K562 (cell line): ENCODE measurements around the gene TTK. TPM values are rescaled to one million over a fixed set of nuclear protein-coding genes. Genes with fewer than 3 reads are reported as not detected.

Experiments
- ATAC-seq: fragments of 200-7000 bp; cut with Tn5 transposase; 3 replicates; pipeline ENCODE4 v1.9.1; 2020; ENCODE audit warnings: moderate library complexity
- BruUV-seq: library from RNA; stranded (reverse); fragments of 400-500 nt; replicated peaks from 2 replicates; lab custom pipeline; 2021; lab: Mats Ljungman, UMichigan
- CTCF ChIA-PET: fragments of 300-600 bp; formaldehyde crosslinking; extraction: SDS; loops from one replicate; lab custom pipeline; 2021; ENCODE audit warnings: low intra/inter-chr PET ratio; lab: Yijun Ruan, JAX
- POLR2A ChIA-PET: fragments of 300-600, 350-650 bp; sonication (Branson Sonifier 250); formaldehyde crosslinking; extraction: SDS; loops from one replicate; lab custom pipeline; 2021; ENCODE audit warnings: antibody characterized with exemption, inconsistent platforms; lab: Yijun Ruan, JAX
- DNase-seq, 4 experiments: peaks; one replicate each; pipeline versions ENCODE4 v3.0.0 to v3.0.0-alpha.2; 2011 to 2018; ENCODE audit warnings: low spot score in 3 of 4, mixed read lengths in 3 of 4; ENCODE audit errors: extremely low read depth in 1 of 4
- FAIRE-seq: peaks from 2 replicates; lab custom pipeline; 2011; peaks lifted over from hg19 to GRCh38; lab: Jason Lieb, UNC
- H2AFZ ChIP-seq: 2 replicates; pipeline ENCODE4 v1.6.0; 2011; ENCODE audit warnings: low read depth, low read length, control low read depth, inconsistent platforms
- H3K27ac ChIP-seq: fragments of 200-600 bp; 3 replicates; pipeline ENCODE4 v1.8.0; 2011; ENCODE audit warnings: low read depth, mild to moderate bottlenecking, control low read depth, inconsistent platforms, low read length, moderate library complexity, mixed read lengths; ENCODE audit errors: extremely low read depth
- H3K27me3 ChIP-seq, 2 experiments: fragments of 300-600 bp in 1 of 2; 2 replicates in 1 of 2; 3 replicates in 1 of 2; pipeline versions ENCODE4 v1.6.0 to v1.8.0; 2011; ENCODE audit warnings: inconsistent platforms in 2 of 2, low read length in 2 of 2, mild to moderate bottlenecking in 1 of 2, mixed read lengths in 1 of 2, moderate library complexity in 1 of 2; ENCODE audit not compliant: control insufficient read depth in 2 of 2, insufficient read depth in 2 of 2
- H3K36me3 ChIP-seq: fragments of 300-600 bp; 3 replicates; pipeline ENCODE4 v1.8.0; 2011; ENCODE audit warnings: mild to moderate bottlenecking, low read length, inconsistent platforms; ENCODE audit not compliant: control insufficient read depth, insufficient read depth
- H3K4me1 ChIP-seq, 2 experiments: fragments of 200-600 bp in 1 of 2; replicated peaks in 1 of 2; 2 replicates in 1 of 2; 3 replicates in 1 of 2; pipeline versions ENCODE4 v1.5.1 to v1.8.0; 2011; ENCODE audit warnings: inconsistent platforms in 2 of 2, low read length in 2 of 2, mild to moderate bottlenecking in 1 of 2, mixed read lengths in 1 of 2, moderate library complexity in 1 of 2; ENCODE audit not compliant: control insufficient read depth in 2 of 2, insufficient read depth in 2 of 2
- H3K4me2 ChIP-seq: 2 replicates; pipeline ENCODE4 v1.6.1; 2011; ENCODE audit warnings: low read length, control low read depth, inconsistent platforms, mixed read lengths; ENCODE audit not compliant: insufficient read depth
- H3K4me3 ChIP-seq: fragments of 200-600 bp; sonication (generic), shearing (Covaris generic); 2 replicates; pipeline ENCODE4 v1.5.1; 2016; ENCODE audit warnings: control low read depth, inconsistent platforms
- H3K79me2 ChIP-seq: fragments of 200-600 bp; 3 replicates; pipeline ENCODE4 v1.8.0; 2011; ENCODE audit warnings: low read length, inconsistent platforms; ENCODE audit not compliant: control insufficient read depth, insufficient read depth
- H3K9ac ChIP-seq, 2 experiments: 2 replicates each; pipeline versions ENCODE4 v1.6.0 to v1.6.1; 2011; ENCODE audit warnings: low read depth in 2 of 2, low read length in 2 of 2, control low read depth in 1 of 2, inconsistent platforms in 1 of 2, mild to moderate bottlenecking in 1 of 2, mixed read lengths in 1 of 2; ENCODE audit not compliant: insufficient read depth in 1 of 2
- H3K9me1 ChIP-seq: one replicate; pipeline ENCODE4 v1.6.0; 2011; ENCODE audit warnings: inconsistent platforms, mild to moderate bottlenecking, low read length, moderate library complexity; ENCODE audit not compliant: control insufficient read depth, insufficient read depth
- H3K9me3 ChIP-seq: replicated peaks from 2 replicates; pipeline ENCODE4 v1.5.1; 2011; ENCODE audit warnings: low read depth, low read length, inconsistent platforms; ENCODE audit not compliant: control insufficient read depth, insufficient read depth
- H4K20me1 ChIP-seq: replicated peaks from 2 replicates; pipeline ENCODE4 v1.6.1; 2011; ENCODE audit warnings: low read length, inconsistent platforms, mixed read lengths; ENCODE audit not compliant: control insufficient read depth, insufficient read depth
- CHCHD3 ChIP-seq: fragments of 250-450 bp; sonication (Bioruptor Pico); IDR thresholded peaks from 2 replicates; pipeline ENCODE4 v2.1.2; 2022; ENCODE audit warnings: mild to moderate bottlenecking
- EZH2 ChIP-seq: IDR thresholded peaks from 2 replicates; pipeline ENCODE4 v1.6.1; 2012; ENCODE audit warnings: low read depth, mild to moderate bottlenecking, inconsistent platforms, low read length, borderline replicate concordance
- GTF2E2 ChIP-seq: fragments of 200-800 bp; sonication (Bioruptor generic); IDR thresholded peaks from 2 replicates; pipeline ENCODE4 v1.6.1; 2016; ENCODE audit warnings: missing genetic modification characterization, missing compliant biosample characterization
- POLR2H ChIP-seq: IDR thresholded peaks from 2 replicates; pipeline ENCODE4 v1.6.1; 2016; ENCODE audit warnings: missing genetic modification characterization, low read depth, mild to moderate bottlenecking, control low read depth, missing compliant biosample characterization, moderate library complexity
- SIN3A ChIP-seq, 2 experiments: fragments of 150-350 bp in 1 of 2; IDR thresholded peaks; 2 replicates each; pipeline ENCODE4 v1.6.1; 2011 to 2016; ENCODE audit warnings: borderline replicate concordance in 2 of 2, low read depth in 2 of 2, low read length in 2 of 2, mild to moderate bottlenecking in 2 of 2, moderate library complexity in 2 of 2; ENCODE audit not compliant: control insufficient read depth in 1 of 2
- SIRT6 ChIP-seq: IDR thresholded peaks from one replicate; pipeline ENCODE4 v1.6.1; 2012; ENCODE audit warnings: low read depth, mild to moderate bottlenecking, control low read depth, inconsistent platforms, low read length, moderate library complexity
- SRSF9 ChIP-seq: fragments of 200-400 bp; formaldehyde crosslinking; IDR thresholded peaks from 2 replicates; pipeline ENCODE4 v1.6.1; 2017; ENCODE audit warnings: low read depth, low read length, borderline replicate concordance
- TAL1 ChIP-seq: fragments of 450-650 bp; IDR thresholded peaks from 2 replicates; pipeline ENCODE4 v1.6.1; 2016; ENCODE audit warnings: mild to moderate bottlenecking
- ZFP1 ChIP-seq: fragments of 450-650 bp; formaldehyde crosslinking; IDR thresholded peaks from 2 replicates; pipeline ENCODE4 v1.4.0; 2020; ENCODE audit warnings: mild to moderate bottlenecking, mixed read lengths
- ZNF23 ChIP-seq: fragments of 250-450 bp; sonication (Bioruptor Pico); IDR thresholded peaks from 2 replicates; pipeline ENCODE4 v1.4.0; 2020; ENCODE audit warnings: mild to moderate bottlenecking
- ZNF586 ChIP-seq: fragments of 450-650 bp; formaldehyde crosslinking; conservative IDR thresholded peaks from 2 replicates; pipeline ENCODE4 v1.4.0; 2020; ENCODE audit warnings: mild to moderate bottlenecking, moderate library complexity
- WGBS: fragments of 100-300 bp; shearing (Covaris generic); methylation state at CpG from one replicate; pipeline ENCODE4 v1.1.6; 2016; ENCODE audit warnings: low coverage, mixed read lengths; ENCODE audit not compliant: insufficient coverage; ENCODE audit errors: missing lambda C conversion rate; 5-methylcytosine and 5-hydroxymethylcytosine counted together
- in situ Hi-C: fragments of 300-500 bp; cut with MboI; formaldehyde crosslinking; loops from 4 replicates; pipeline ENCODE4 v1.15.0; 2018; ENCODE audit warnings: inconsistent platforms, mixed read lengths
- intact Hi-C: fragments of 100-400 bp; cut with micrococcal nuclease; formaldehyde crosslinking; loops from 2 replicates; pipeline ENCODE4 v1.14.2; 2022
- polyA plus RNA-seq, 8 experiments: library from polyadenylated mRNA; depleted of rRNA in 4 of 8; stranded (reverse) in 5 of 8; unstranded in 3 of 8; fragments of >200 nt; fragmentation: Nextera tagmentation in 2 of 8; fragmentation: Illumina TruSeq in 1 of 8; extraction: Ambion mirVana in 2 of 8; extraction: Trizol in 1 of 8; gene quantifications; 2 replicates each; pipeline versions ENCODE4 v1.2.1 to v1.2.3, GENCODE V29; 2011 to 2014; ENCODE audit warnings: inconsistent platforms in 1 of 8, missing spikeins in 1 of 8
- total RNA-seq, 7 experiments: library from RNA; depleted of rRNA in 6 of 7; stranded (reverse); fragments of >200 nt in 6 of 7; fragmentation: Illumina TruSeq in 2 of 7; extraction: Trizol in 2 of 7; gene quantifications; 2 replicates each; pipeline versions ENCODE4 v1.2.1 to v1.2.3, GENCODE V29; 2011 to 2021; ENCODE audit warnings: low replicate concordance in 1 of 7
- TF ChIP-seq, protein P1 (sequence below): fragments of 200-800 bp; sonication (Bioruptor generic); IDR thresholded peaks from 2 replicates; pipeline ENCODE4 v1.6.1; 2016; ENCODE audit warnings: missing genetic modification characterization, missing compliant biosample characterization
- TF ChIP-seq, protein P2 (sequence below): sonication (generic); formaldehyde crosslinking; IDR thresholded peaks from 2 replicates; pipeline ENCODE4 v1.8.0; 2023; ENCODE audit warnings: missing genetic modification reagents, mild to moderate bottlenecking, borderline replicate concordance

The TTK gene
- total and polyA plus RNA-seq, 9 of the 15 experiments (the other 6 are each of a cell fraction or from before 2014, with no cell fraction given), result 32.7 to 58.9 (median 52.8) TPM

DNA sequence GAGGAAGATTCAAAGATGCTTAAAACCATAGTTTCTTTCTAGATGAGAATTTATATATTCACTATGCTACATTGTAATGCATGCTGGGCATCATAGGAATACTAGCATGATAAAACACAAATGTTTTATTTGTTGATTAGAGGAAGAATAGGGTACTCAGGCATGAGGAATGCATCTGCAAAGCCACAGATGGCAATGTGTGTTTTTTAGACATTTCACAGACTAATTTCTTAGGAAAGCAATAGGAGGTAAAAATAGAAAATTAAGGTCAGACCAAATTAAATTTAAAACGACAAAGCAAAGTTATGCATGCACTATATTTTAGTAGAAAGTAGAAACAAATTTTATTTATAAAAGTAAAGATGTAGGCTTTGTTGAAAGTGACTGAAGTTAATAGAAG lies 2.1 kb downstream of the TTK start:
- no peak overlapping the region for H3K4me2 ChIP-seq
- peaks cover 53% of the 10 kb centered on the region for H3K36me3 ChIP-seq
- POLR2A ChIA-PET, result no interaction called here
- no peaks in the 10 kb centered on the region; the same call in 1 of the 2 replicates for H3K9me3 ChIP-seq
- no peaks in the 10 kb centered on the region for H3K27me3 ChIP-seq
- intact Hi-C loops, result no loop called here
- H2AFZ ChIP-seq, result no peak overlapping the region
- in situ Hi-C loops, result no loop called here
- H3K9me1 ChIP-seq, result no peaks in the 10 kb centered on the region
- no peak overlapping the region for H3K27ac ChIP-seq
- DNase-seq (no peak), ATAC-seq (no peak), FAIRE-seq (no peak)
- H3K9ac ChIP-seq, result no peak overlapping the region
- peaks cover 28% of the 10 kb centered on the region for H3K79me2 ChIP-seq
- peaks cover 0 to 6% of the 10 kb centered on the region in 2 experiments; a peak in 3 of 5 replicates for H3K4me1 ChIP-seq
- no peak overlapping the region for H3K4me3 ChIP-seq
- no TSS peak for BruUV-seq
- no peaks in the 10 kb centered on the region for H4K20me1 ChIP-seq
- WGBS, result 16% methylated on average over 1 of the region's 1 CpG
- CTCF ChIA-PET, result no interaction called here
- TF ChIP-seq ZFP1 (CRISPR knock-in tag) (no peak), ZNF23 (CRISPR knock-in tag) (no peak), GTF2E2 (no peak), CHCHD3 (no peak), EZH2 (no peak), SIRT6 (no peak), SRSF9 (no peak), SIN3A (IDR thresholded peaks at IDR 0.05; ENCODE audit: borderline replicate concordance in 2 of 2, control insufficient read depth in 1 of 2, low read depth in 2 of 2, low read length in 2 of 2) (no peak), ZNF586 (CRISPR knock-in tag) (no peak), POLR2H (tag) (no peak), TAL1 (no peak)
- TF ChIP-seq, protein P1, sequence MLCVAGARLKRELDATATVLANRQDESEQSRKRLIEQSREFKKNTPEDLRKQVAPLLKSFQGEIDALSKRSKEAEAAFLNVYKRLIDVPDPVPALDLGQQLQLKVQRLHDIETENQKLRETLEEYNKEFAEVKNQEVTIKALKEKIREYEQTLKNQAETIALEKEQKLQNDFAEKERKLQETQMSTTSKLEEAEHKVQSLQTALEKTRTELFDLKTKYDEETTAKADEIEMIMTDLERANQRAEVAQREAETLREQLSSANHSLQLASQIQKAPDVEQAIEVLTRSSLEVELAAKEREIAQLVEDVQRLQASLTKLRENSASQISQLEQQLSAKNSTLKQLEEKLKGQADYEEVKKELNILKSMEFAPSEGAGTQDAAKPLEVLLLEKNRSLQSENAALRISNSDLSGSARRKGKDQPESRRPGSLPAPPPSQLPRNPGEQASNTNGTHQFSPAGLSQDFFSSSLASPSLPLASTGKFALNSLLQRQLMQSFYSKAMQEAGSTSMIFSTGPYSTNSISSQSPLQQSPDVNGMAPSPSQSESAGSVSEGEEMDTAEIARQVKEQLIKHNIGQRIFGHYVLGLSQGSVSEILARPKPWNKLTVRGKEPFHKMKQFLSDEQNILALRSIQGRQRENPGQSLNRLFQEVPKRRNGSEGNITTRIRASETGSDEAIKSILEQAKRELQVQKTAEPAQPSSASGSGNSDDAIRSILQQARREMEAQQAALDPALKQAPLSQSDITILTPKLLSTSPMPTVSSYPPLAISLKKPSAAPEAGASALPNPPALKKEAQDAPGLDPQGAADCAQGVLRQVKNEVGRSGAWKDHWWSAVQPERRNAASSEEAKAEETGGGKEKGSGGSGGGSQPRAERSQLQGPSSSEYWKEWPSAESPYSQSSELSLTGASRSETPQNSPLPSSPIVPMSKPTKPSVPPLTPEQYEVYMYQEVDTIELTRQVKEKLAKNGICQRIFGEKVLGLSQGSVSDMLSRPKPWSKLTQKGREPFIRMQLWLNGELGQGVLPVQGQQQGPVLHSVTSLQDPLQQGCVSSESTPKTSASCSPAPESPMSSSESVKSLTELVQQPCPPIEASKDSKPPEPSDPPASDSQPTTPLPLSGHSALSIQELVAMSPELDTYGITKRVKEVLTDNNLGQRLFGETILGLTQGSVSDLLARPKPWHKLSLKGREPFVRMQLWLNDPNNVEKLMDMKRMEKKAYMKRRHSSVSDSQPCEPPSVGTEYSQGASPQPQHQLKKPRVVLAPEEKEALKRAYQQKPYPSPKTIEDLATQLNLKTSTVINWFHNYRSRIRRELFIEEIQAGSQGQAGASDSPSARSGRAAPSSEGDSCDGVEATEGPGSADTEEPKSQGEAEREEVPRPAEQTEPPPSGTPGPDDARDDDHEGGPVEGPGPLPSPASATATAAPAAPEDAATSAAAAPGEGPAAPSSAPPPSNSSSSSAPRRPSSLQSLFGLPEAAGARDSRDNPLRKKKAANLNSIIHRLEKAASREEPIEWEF, result no peak
- TF ChIP-seq, protein P2, sequence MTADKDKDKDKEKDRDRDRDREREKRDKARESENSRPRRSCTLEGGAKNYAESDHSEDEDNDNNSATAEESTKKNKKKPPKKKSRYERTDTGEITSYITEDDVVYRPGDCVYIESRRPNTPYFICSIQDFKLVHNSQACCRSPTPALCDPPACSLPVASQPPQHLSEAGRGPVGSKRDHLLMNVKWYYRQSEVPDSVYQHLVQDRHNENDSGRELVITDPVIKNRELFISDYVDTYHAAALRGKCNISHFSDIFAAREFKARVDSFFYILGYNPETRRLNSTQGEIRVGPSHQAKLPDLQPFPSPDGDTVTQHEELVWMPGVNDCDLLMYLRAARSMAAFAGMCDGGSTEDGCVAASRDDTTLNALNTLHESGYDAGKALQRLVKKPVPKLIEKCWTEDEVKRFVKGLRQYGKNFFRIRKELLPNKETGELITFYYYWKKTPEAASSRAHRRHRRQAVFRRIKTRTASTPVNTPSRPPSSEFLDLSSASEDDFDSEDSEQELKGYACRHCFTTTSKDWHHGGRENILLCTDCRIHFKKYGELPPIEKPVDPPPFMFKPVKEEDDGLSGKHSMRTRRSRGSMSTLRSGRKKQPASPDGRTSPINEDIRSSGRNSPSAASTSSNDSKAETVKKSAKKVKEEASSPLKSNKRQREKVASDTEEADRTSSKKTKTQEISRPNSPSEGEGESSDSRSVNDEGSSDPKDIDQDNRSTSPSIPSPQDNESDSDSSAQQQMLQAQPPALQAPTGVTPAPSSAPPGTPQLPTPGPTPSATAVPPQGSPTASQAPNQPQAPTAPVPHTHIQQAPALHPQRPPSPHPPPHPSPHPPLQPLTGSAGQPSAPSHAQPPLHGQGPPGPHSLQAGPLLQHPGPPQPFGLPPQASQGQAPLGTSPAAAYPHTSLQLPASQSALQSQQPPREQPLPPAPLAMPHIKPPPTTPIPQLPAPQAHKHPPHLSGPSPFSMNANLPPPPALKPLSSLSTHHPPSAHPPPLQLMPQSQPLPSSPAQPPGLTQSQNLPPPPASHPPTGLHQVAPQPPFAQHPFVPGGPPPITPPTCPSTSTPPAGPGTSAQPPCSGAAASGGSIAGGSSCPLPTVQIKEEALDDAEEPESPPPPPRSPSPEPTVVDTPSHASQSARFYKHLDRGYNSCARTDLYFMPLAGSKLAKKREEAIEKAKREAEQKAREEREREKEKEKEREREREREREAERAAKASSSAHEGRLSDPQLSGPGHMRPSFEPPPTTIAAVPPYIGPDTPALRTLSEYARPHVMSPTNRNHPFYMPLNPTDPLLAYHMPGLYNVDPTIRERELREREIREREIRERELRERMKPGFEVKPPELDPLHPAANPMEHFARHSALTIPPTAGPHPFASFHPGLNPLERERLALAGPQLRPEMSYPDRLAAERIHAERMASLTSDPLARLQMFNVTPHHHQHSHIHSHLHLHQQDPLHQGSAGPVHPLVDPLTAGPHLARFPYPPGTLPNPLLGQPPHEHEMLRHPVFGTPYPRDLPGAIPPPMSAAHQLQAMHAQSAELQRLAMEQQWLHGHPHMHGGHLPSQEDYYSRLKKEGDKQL (CRISPR knock-in tag), result no peak
